GM18505 (cell line): ENCODE results near the gene CEBPB.

Experiments used
- ATAC-seq: cut with Tn5 transposase; IDR thresholded peaks from one replicate; pipeline ENCODE4 v1.9.1; 2021; ENCODE audit not compliant: unreplicated experiment
- POLR2A ChIP-seq: IDR thresholded peaks from 4 replicates; pipeline ENCODE4 v1.6.1; 2011; ENCODE audit warnings: borderline replicate concordance; ENCODE audit not compliant: insufficient read depth, insufficient read length; ENCODE audit errors: extremely low read depth

Gene CEBPB

GRCh38 chr20:50229156-50229607 lies 38.6 kb downstream of the CEBPB start:
- no peak for TF ChIP-seq POLR2A
- ATAC-seq = no peak

GRCh38 chr20:50230184-50230583 lies 39.6 kb downstream of the CEBPB start:
- no peak for TF ChIP-seq POLR2A
- ATAC-seq = no peak

DNA sequence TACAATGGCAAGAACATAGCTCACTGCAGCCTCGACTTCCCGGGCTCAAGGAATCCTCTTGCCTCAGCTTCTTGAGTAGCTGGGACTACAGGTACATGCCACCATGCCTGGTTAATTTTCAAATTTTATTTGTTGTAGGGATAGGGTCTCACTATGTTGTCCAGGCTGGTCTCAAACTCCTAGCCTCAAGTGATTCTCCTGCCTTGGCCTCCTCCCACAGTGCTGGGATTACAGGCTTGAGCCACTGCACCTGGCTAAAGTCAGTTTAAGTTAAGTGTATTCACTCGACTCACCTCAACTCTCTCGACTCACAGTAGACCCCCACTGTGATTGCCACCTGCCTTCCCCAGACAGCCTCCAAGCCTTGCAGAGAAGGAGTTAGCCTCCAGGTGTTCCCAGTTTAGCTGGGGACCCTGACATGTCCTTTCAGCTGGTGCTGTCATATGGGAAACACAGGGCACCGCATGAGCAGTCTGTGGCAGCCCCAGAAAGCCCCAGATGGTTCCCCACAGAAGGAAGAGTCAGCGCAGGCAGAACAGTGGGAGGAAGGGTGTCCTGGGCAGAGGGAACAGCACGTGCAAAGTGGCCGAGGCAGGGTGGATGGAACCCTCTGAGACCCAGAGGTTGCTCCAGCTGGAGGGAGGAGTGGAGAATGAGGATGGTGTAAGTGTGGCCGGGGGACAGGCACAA lies 40.4 kb downstream of the CEBPB start:
- no peak for TF ChIP-seq POLR2A
- ATAC-seq = no peak

- no peak for TF ChIP-seq POLR2A
- no peak for ATAC-seq
Observed at GRCh38 chr20:50231854-50232253, 41.2 kb downstream of the CEBPB start.

GRCh38 chr20:50232651-50233324 lies 42.2 kb downstream of the CEBPB start:
- TF ChIP-seq POLR2A = no peak
- no peak for ATAC-seq

DNA sequence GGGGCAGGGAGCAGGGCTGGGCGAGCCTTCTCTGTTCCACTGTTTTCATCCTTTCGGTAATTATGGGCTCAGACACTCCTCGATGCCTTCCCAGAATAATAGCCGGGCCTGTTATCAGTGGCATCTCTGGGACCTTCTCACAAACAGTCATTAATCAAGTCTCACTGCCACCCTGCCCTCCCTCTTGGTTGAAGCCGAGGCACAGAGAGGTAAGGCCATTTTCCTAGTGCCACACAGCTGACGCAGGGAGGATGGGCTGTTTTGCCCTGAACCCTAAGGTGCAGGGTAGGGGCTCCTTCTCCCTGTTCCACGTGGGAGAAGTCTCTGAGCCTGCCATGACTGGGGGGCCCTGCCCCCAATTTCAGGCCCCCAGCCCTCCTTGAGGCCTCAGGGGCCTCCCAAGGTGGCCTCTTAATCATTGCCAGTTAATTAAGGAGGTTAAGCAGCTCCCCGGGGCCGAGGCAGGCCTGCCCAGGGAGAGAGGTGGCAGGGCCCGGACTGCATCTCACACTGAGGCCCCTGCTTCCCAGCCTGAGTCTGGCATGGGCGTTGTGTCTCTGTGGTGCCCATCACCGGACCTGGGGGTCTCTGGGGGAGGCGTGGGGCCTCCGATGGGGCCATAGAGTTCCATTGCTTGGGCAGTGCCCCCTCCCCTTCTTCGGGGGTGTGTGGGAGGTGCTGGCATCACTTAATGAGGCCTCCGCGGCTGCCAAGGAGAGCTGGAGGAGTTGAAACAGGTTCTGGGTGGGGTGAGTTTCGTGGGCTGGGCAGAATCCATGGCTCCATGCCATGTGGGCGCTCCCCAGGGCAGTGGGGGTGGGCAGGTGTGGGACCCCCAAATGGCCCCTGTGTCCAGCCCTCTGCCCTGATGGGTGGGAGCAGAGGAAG lies 42.9 kb downstream of the CEBPB start:
- TF ChIP-seq POLR2A = no peak
- no peak for ATAC-seq

DNA sequence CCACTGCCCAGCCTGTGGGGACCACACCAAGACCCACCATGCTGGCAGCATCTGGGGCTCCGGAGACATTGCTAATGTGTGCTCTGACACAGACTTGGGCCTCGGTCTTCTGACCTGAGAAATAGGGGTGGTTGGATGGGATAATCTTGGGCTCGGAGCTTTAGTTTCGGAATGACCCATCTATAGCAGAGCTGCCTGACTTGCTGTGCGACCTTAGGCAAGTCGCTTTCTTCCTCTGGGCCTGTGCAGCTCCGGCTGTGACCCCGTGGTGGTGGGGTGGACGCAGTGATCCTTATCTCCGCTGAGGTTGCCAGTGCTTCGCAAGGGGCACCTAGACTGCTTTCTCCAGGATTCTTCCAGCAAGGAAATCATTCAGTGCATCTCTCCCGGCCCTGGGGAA lies 43.7 kb downstream of the CEBPB start:
- no peak for TF ChIP-seq POLR2A
- ATAC-seq = no peak

GRCh38 chr20:50237349-50237748 lies 46.7 kb downstream of the CEBPB start:
- no peak for ATAC-seq
- TF ChIP-seq POLR2A = no peak

DNA sequence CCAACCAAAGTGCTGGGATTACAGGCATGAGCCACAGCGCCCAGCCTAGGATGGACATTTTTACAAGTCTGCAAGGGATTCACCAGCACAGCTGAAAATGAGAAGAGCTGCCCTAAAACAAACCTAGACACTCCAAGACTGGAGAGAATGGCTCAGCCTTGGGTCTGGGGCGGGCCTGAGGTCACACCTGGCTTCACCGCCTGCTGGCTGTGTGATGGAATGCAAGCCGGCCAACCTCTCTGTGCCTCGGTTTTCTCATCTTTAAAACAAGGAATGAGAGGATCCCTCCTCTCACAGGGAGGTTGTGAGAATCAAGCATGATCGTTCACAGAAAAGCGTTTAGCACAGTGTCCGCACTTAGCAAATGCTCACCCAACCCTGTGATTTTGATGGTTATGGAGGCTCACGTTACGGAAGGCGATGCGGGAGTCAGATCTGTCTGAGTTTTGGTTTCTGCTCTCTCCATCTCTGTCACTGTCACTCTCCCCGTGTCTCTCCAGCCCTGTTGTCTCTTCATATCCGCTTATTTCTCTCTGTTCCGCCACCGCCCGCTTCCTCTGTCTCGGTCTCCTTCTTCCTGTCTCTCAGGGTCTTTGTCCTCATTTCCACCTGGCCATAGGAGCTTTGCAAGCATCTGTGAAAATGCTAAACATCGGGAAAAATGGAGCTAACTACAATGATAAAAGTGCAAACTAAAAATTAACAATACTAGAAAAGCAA lies 47.6 kb downstream of the CEBPB start:
- no peak for TF ChIP-seq POLR2A
- ATAC-seq = no peak

- TF ChIP-seq POLR2A = no peak
- no peak for ATAC-seq
Observed at GRCh38 chr20:50240092-50240491, 49.5 kb downstream of the CEBPB start.

GRCh38 chr20:50242178-50242514 lies 51.5 kb downstream of the CEBPB start:
- no peak for TF ChIP-seq POLR2A
- no peak for ATAC-seq
